SH-SY5Y (cell line): ENCODE measurements around the gene C14orf119.

Experiments
- GATA2 ChIP-seq: IDR thresholded peaks from 2 replicates; pipeline ENCODE4 v1.6.1; 2011; ENCODE audit warnings: mild to moderate bottlenecking, low read depth, low read length
- GATA3 ChIP-seq: IDR thresholded peaks from 2 replicates; pipeline ENCODE4 v1.6.1; 2011; ENCODE audit warnings: low read depth, mild to moderate bottlenecking, low read length, moderate library complexity

DNA sequence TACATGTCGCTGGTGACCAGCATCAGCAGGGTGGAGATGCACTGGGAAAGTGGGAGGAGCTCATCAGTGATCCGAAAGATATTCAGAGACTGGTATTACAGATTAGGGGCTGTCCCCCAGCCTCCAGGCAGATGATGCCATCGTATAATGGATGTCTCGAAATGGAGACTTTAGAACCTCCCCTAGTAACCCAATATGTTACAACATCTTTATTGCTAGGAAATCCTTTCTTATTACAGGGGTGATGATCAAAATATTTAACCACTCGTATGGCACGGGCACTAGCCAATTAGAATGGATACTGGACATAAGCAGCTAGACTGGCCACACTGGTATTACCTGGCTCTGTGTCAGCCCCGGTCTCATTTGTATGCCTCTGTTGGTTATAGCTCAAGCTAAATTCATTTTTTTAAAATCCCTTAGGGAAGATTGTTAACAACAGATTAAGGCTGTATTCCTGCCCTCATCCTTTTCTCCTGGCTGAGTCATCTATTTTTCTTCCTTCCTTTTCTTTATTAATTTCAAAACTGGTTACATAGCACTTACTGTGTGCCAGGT, 34.5 kb downstream of the C14orf119 start:
- TF ChIP-seq GATA2 (no peak), GATA3 (no peak)
